ENCODE measurements around the gene CST9. TPM values are rescaled to one million over a fixed set of nuclear protein-coding genes. Genes with fewer than 3 reads are reported as not detected.

The CST9 gene
- total RNA-seq, 4 donors from 2014 or later = not detected

DNA sequence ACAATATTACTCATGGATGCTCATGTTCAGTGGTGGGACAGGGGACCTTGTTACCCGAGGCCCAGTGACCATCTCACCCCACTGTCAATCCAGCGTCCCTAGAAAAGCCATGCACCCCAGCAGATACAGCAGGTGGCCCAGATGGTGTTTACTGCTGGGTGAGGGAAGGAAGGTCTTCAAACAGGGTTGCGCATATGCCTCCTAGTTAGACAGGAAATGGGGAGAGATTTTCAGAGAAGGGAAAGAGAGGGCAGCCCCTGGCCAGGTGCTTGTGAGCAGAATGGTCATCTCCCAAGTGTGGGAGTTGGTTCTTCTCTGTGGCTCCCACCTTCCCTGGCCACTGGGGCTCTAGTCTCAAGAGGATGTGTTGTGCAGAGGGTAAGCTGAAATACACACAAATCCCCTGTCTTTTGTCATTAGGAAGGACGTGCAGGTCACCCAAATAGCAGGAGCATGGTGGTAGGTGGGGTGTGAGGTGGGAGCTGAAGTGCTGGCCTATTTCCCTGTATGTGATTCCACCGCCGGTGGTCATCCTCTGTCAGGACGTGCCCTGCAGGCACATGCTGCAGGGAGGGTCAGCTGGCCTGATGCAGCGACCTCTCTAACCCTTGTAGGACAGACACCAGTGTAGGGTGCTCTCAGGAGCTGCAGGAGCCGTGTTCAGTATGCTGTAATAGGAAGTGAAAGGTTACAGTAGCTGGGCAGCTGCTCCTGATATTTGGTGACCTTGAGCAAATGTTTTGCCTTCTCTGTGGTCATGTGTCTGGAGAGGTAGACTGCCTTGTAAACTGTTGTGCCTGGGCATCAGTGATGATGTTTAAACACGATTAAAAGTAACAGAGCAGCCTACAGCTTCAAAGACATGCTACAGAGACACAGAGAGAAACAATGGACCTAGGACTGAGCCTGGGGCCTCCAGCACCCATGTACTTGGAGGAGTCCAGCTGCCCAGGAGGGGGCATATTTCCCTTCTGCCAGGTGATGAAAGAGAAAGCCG, 35.3 kb upstream of the CST9 start:
- H3K27ac ChIP-seq = no peak overlapping the region
- H3K27me3 ChIP-seq = no peaks in the 10 kb centered on the region
- no peak overlapping the region for H3K4me3 ChIP-seq
- H3K36me3 ChIP-seq = no peaks in the 10 kb centered on the region
- peaks cover 0 to 21% (median 0%) of the 10 kb centered on the region in 4 donors for H3K4me1 ChIP-seq
- H3K9me3 ChIP-seq = no peaks in the 10 kb centered on the region
- no peak for DNase-seq
- TF ChIP-seq POLR2A (IDR thresholded peaks at IDR 0.05) = no peak
- TF ChIP-seq, protein P1, sequence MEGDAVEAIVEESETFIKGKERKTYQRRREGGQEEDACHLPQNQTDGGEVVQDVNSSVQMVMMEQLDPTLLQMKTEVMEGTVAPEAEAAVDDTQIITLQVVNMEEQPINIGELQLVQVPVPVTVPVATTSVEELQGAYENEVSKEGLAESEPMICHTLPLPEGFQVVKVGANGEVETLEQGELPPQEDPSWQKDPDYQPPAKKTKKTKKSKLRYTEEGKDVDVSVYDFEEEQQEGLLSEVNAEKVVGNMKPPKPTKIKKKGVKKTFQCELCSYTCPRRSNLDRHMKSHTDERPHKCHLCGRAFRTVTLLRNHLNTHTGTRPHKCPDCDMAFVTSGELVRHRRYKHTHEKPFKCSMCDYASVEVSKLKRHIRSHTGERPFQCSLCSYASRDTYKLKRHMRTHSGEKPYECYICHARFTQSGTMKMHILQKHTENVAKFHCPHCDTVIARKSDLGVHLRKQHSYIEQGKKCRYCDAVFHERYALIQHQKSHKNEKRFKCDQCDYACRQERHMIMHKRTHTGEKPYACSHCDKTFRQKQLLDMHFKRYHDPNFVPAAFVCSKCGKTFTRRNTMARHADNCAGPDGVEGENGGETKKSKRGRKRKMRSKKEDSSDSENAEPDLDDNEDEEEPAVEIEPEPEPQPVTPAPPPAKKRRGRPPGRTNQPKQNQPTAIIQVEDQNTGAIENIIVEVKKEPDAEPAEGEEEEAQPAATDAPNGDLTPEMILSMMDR (IDR thresholded peaks at IDR 0.05) = no peak

DNA sequence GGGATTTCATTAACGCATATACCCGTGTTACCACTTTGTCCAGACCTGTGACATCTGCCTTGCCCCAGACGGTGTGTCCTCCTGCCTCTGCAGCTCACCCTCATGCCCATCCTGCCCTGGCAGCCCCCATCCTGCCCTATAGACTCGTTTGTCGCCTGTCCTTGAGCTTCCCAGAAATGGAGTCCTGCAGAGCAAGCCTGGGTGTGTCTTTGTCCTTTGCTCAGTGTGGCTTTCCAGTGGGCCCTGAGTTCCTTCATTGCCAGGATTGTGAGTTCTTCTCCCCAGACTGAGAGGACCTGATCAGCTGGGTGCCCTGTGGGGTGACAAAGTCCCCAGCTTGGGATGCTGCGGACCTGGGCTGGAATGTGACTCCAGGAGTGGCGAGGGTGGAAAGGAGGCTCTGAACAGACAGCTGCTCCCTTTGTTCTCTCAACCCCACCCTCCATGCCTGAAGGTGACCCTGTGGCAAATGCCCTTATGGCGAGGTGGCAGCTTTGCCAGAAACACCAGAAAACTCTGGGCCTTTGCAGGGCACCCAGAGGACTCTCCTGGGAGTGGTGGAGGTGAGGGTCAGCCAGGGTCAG, 34.4 kb upstream of the CST9 start:
- Histone ChIP-seq H3K27me3 (no peaks in the 10 kb centered on the region), H3K9me3 (no peaks in the 10 kb centered on the region), H3K27ac (peak overlapping the region in 2 of 4 donors; percentile 25 to 36), H3K4me1 (peaks cover 0 to 30% (median 0%) of the 10 kb centered on the region in 4 donors), H3K4me3 (no peak overlapping the region), H3K36me3 (peaks cover 0 to 2% (median 0%) of the 10 kb centered on the region in 3 donors)
- no peak for DNase-seq
- TF ChIP-seq, protein P1 (IDR thresholded peaks at IDR 0.05) = no peak
- no peak for TF ChIP-seq POLR2A (IDR thresholded peaks at IDR 0.05)

DNA sequence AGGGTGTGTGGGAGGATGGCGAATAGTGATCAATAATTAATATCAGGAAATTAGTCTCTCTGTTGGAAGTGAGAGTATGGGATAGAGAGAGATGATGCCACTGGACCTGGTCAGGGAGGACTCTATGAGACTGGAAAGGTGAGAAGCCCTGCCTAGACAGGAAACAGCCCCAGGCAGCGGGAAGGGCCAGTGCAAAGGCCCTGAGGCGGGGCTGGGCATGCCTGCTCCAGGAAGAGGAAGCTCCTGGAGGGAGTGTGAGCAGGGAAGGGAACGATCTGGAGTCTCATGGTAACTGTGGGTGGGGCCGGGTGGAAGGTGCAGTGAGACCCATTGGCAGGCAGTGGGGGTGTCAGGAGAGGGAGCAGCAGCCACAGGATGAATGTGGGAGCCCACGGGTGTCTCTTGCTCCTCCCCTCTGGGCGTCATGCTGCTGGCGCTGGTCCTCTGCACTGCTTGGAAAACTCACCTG, 33.8 kb upstream of the CST9 start:
- Histone ChIP-seq H3K36me3 (peaks cover 0 to 4% (median 0%) of the 10 kb centered on the region in 3 donors), H3K4me1 (peaks cover 0 to 36% (median 0%) of the 10 kb centered on the region in 4 donors), H3K4me3 (no peak overlapping the region), H3K27ac (peak overlapping the region in 2 of 4 donors; percentile 25 to 36), H3K27me3 (no peaks in the 10 kb centered on the region), H3K9me3 (no peaks in the 10 kb centered on the region)
- TF ChIP-seq POLR2A (IDR thresholded peaks at IDR 0.05) = no peak
- TF ChIP-seq, protein P1 (IDR thresholded peaks at IDR 0.05) = peak in 2 of 6 experiments; percentile 16 to 20
- peak in 1 of 3 donors; percentile 75 for DNase-seq

DNA sequence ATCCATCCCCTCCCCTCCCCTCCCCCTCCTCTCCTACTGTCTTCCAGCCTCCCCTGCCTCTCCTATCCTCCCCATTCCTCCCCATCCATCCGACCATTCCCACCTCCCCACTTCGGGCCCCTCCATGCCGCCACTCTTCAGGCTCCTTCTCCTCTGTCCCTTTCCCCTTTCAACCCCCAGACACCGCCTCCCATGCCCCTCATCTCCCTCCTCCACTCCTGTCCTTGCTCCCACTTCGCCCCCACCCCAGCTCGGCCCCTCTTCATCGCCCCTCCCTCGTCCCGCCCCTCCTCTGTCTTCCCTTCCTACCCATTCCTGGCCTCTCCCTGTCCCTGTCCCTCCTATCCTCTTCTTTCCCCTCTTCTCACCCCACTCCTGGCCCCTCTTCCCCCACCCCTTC, 32.6 kb upstream of the CST9 start:
- Histone ChIP-seq H3K4me3 (no peak overlapping the region), H3K9me3 (no peaks in the 10 kb centered on the region), H3K36me3 (peaks cover 0 to 13% (median 0%) of the 10 kb centered on the region in 3 donors), H3K27ac (peak overlapping the region in 3 of 4 donors; percentile 76 to 99 (median 98)), H3K27me3 (no peaks in the 10 kb centered on the region), H3K4me1 (peaks cover 0 to 40% (median 0%) of the 10 kb centered on the region in 4 donors)
- TF ChIP-seq, protein P1 (IDR thresholded peaks at IDR 0.05) = no peak
- no peak for TF ChIP-seq POLR2A (IDR thresholded peaks at IDR 0.05)
- no peak for DNase-seq

DNA sequence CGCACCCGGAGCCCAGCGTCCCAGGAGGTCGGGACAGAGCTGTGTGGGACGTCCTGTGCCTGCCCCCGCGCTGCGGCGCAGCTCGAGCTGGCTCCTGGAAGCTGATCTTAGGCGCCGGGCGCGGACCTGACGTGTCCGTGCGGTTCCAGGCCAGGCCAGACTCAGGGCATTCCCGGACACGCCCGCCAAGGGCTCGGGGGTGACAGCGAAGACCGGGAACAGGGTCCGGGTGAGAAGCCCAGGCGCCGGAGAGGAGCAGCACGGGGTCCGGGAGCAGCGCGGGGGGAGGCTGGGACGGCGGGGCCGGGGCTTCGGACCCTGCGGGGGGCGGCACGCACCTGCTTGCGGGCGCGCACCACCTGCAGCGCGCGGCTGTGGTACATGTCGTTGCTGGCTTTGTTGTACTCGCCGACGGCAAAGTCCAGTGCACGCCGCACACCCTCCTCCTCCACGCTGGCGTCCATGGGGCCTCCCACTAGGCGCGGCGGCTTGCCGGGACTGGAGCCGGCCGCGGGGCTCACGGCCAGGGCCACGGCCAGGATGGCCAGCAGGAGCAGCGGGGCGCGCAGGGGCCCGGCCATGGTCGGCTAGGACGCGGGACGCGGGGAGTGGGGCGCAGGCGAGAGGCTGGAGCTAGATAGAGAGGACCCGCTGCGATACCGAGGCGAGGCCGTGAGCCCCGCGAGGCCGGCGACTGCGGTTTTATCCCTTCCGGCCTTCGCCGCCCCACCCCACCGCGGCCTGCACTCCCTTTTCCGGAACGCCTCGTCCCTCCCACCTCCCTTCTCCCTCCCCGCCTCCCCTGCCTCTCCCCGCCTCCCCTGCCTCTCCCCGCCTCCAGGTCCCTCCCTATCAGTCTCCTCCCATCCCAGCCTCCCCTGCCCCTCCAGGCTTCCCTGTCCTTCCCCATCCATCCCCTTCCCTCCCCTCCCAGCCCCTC, 31.8 kb upstream of the CST9 start, which contains the start of gene CST3:
TSS of gene CST3 (minus strand) at position 674 of the 940 bp plus-strand sequence. CDS start at position 581, 93 bp downstream.
- DNase-seq = peak; percentile 41 to 94 (median 92)
- Histone ChIP-seq H3K27ac (peak within 1 kb of the TSS; percentile 76 to 99 (median 96)), H3K27me3 (no peaks in the 10 kb centered on the region), H3K4me3 (peak within 1 kb of the TSS; percentile 42 to 99 (median 80)), H3K36me3 (peaks cover 0 to 20% (median 0%) of the 10 kb centered on the region in 3 donors), H3K4me1 (peaks cover 0 to 40% (median 0%) of the 10 kb centered on the region in 4 donors), H3K9me3 (no peaks in the 10 kb centered on the region)
- peak; percentile 91 to 92 for TF ChIP-seq POLR2A (IDR thresholded peaks at IDR 0.05)
- TF ChIP-seq, protein P1 (IDR thresholded peaks at IDR 0.05) = peak in 1 of 6 experiments; percentile 14
